Loucy (cell line): ENCODE results near the gene CPD.
"Not testable (repeated sequence)": the region's sequence is repeated elsewhere in the genome, so short reads cannot be mapped to it uniquely, and the experiment has no call there.

ENCODE experiments used
- H2AFZ ChIP-seq: fragments of 200-600 bp; sonication (generic); 2 replicates; pipeline ENCODE4 v1.6.0; 2016; ENCODE audit warnings: antibody characterized with exemption, mild to moderate bottlenecking, low read length, moderate library complexity
- H3F3A ChIP-seq: fragments of 200-600 bp; 2 replicates; pipeline ENCODE4 v1.6.0; 2016; ENCODE audit warnings: antibody characterized with exemption, low read depth, mild to moderate bottlenecking
- H3K27me3 ChIP-seq: fragments of 200-600 bp; sonication (generic); 2 replicates; pipeline ENCODE4 v1.6.1; 2014; ENCODE audit warnings: low read length, mild to moderate bottlenecking; ENCODE audit not compliant: insufficient read depth, poor library complexity, severe bottlenecking
- H3K36me3 ChIP-seq: fragments of 200-600 bp; sonication (generic); 2 replicates; pipeline ENCODE4 v1.6.1; 2016; ENCODE audit warnings: low read length; ENCODE audit not compliant: insufficient read depth
- H3K4me1 ChIP-seq: fragments of 200-600 bp; sonication (generic); 2 replicates; pipeline ENCODE4 v1.5.1; 2014; ENCODE audit warnings: low read length, mild to moderate bottlenecking; ENCODE audit not compliant: insufficient read depth, poor library complexity, severe bottlenecking
- H3K4me2 ChIP-seq: fragments of 200-600 bp; sonication (generic); 2 replicates; pipeline ENCODE4 v1.6.0; 2014; ENCODE audit warnings: antibody characterized with exemption, low read length, low read depth, mild to moderate bottlenecking; ENCODE audit not compliant: poor library complexity, severe bottlenecking
- H3K4me3 ChIP-seq: fragments of 200-600 bp; sonication (generic); 2 replicates; pipeline ENCODE4 v1.5.1; 2014; ENCODE audit warnings: low read length, mild to moderate bottlenecking, mixed read lengths; ENCODE audit not compliant: poor library complexity, severe bottlenecking
- H3K79me2 ChIP-seq: fragments of 200-600 bp; sonication (generic); 2 replicates; pipeline ENCODE4 v1.6.1; 2014; ENCODE audit warnings: low read length; ENCODE audit not compliant: insufficient read depth
- H3K9ac ChIP-seq: fragments of 200-600 bp; sonication (generic); 2 replicates; pipeline ENCODE4 v1.6.0; 2014; ENCODE audit warnings: mild to moderate bottlenecking, low read depth, low read length, moderate library complexity; ENCODE audit not compliant: poor library complexity, severe bottlenecking
- H3K9me2 ChIP-seq: fragments of 200-600 bp; sonication (generic); replicated peaks from 2 replicates; pipeline ENCODE4 v1.6.1; 2016; ENCODE audit warnings: low read depth, low read length, mixed read lengths
- H3K9me3 ChIP-seq: fragments of 200-600 bp; sonication (generic); 2 replicates; pipeline ENCODE4 v1.6.1; 2014; ENCODE audit warnings: mild to moderate bottlenecking, antibody characterized with exemption, low read length, low read depth; ENCODE audit not compliant: insufficient read depth
- H4K20me1 ChIP-seq: fragments of 200-600 bp; sonication (generic); 2 replicates; pipeline ENCODE4 v1.6.0; 2014; ENCODE audit warnings: antibody characterized with exemption, low read length, mild to moderate bottlenecking; ENCODE audit not compliant: insufficient read depth, poor library complexity, severe bottlenecking
- EZH2phosphoT487 ChIP-seq: fragments of 200-600 bp; IDR thresholded peaks from 2 replicates; pipeline ENCODE4 v1.6.1; 2018; ENCODE audit warnings: antibody characterized with exemption, mild to moderate bottlenecking, moderate library complexity, borderline replicate concordance
- TF ChIP-seq, protein P1 (sequence below): fragments of 200-600 bp; sonication (generic); conservative IDR thresholded peaks from 2 replicates; pipeline ENCODE4 v1.5.1; 2014; ENCODE audit warnings: mild to moderate bottlenecking, antibody characterized with exemption, low read length

The CPD gene

DNA sequence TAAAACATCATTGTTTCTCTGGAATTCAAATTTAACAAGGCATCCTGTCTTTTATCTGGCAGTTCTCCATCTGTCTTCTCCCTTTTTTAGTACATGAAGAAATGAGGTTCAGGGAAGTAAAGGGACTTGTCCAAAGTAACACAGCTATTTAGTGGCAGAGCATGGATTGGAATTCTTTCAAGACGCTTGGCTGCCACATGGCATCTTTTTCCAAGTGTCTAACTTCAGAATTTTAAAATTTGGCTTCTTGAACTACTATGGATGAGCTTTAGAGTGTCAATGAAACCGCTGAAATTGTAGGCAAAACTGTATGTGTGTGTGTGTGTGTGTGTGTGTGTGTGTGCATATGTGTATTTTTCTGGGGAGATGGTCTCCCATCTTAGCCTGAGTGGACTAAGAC, 39.6 kb upstream of the CPD start:
- Histone ChIP-seq H3K79me2 (no peaks in the 10 kb centered on the region), H3K4me3 (no peak overlapping the region), H3K9me3 (no peaks in the 10 kb centered on the region), H3K36me3 (no peaks in the 10 kb centered on the region), H3K27me3 (no peaks in the 10 kb centered on the region), H3K4me2 (no peak overlapping the region), H3K9ac (no peak overlapping the region), H3K4me1 (no peaks in the 10 kb centered on the region), H2AFZ (no peak overlapping the region), H3K9me2 (no peaks in the 10 kb centered on the region), H3F3A (no peaks in the 10 kb centered on the region), H4K20me1 (no peaks in the 10 kb centered on the region)
- no peak for TF ChIP-seq EZH2phosphoT487
- TF ChIP-seq, protein P1, sequence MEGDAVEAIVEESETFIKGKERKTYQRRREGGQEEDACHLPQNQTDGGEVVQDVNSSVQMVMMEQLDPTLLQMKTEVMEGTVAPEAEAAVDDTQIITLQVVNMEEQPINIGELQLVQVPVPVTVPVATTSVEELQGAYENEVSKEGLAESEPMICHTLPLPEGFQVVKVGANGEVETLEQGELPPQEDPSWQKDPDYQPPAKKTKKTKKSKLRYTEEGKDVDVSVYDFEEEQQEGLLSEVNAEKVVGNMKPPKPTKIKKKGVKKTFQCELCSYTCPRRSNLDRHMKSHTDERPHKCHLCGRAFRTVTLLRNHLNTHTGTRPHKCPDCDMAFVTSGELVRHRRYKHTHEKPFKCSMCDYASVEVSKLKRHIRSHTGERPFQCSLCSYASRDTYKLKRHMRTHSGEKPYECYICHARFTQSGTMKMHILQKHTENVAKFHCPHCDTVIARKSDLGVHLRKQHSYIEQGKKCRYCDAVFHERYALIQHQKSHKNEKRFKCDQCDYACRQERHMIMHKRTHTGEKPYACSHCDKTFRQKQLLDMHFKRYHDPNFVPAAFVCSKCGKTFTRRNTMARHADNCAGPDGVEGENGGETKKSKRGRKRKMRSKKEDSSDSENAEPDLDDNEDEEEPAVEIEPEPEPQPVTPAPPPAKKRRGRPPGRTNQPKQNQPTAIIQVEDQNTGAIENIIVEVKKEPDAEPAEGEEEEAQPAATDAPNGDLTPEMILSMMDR: no peak

DNA sequence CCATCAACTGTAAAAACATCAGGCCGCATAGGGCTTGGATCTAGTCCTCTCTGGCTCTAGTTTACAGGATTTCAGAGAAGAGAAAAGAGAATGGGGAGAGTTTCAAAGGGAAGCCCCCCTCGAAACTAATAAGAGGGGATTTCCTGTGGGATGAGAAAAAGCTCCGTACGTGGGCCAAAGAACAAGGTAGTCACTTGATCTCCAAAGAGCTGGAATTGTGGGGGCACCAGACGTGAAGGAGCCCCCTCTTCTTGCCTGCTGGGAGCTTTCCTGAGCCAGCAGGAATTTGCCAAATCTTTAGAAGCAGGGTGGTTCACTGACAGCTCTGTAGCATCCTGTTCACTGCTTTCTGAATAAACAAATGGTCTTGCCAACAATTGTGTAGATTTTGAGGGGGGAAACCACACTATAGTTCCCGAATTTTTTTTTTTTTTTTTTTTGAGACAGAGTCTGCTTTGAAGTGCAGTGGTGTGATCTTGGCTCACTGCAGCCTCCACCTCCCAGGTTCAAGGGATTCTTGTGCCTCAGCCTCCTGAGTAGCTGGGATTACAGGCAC, 37.8 kb upstream of the CPD start:
- Histone ChIP-seq H3K27me3 (no peaks in the 10 kb centered on the region), H3K36me3 (no peaks in the 10 kb centered on the region), H3K9me3 (no peaks in the 10 kb centered on the region), H3K4me3 (no peak overlapping the region), H4K20me1 (no peaks in the 10 kb centered on the region), H3K4me2 (no peak overlapping the region), H3F3A (no peaks in the 10 kb centered on the region), H3K4me1 (no peaks in the 10 kb centered on the region), H3K9me2 (no peaks in the 10 kb centered on the region), H3K9ac (no peak overlapping the region), H2AFZ (peak overlapping the region; percentile 56; the same call in 1 of the 2 replicates), H3K79me2 (no peaks in the 10 kb centered on the region)
- no peak for TF ChIP-seq EZH2phosphoT487
- TF ChIP-seq, protein P1: no peak

DNA sequence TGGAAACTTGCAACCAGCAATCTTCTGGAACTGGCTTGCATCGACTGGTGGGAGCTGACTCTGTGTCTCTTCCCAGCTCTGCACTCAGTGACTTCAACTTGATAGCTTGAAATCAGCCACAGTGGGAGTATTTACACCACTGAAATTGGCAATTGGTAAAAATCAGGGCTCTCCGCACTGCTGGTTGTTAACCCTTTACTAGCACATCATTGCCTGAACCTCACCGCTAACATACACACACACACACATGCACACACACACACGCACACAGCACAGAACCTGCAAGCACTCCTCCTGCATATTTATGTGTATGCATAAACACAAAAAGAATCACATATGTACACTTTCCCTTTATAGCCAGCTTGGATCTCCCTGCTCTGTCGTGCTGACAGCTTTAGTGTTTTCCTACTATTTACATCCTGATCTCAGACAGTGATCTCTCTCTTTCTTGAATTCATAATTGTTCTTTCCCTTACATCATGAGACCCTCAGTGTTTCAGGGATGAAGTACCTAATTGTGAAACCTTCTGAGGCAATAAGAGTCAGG, 37.0 kb upstream of the CPD start:
- Histone ChIP-seq H3K9me3 (no peaks in the 10 kb centered on the region), H3K4me2 (no peak overlapping the region), H2AFZ (no peak overlapping the region), H3K79me2 (no peaks in the 10 kb centered on the region), H4K20me1 (no peaks in the 10 kb centered on the region), H3K4me3 (no peak overlapping the region), H3K9me2 (no peaks in the 10 kb centered on the region), H3F3A (no peaks in the 10 kb centered on the region), H3K36me3 (no peaks in the 10 kb centered on the region), H3K9ac (no peak overlapping the region), H3K27me3 (no peaks in the 10 kb centered on the region), H3K4me1 (no peaks in the 10 kb centered on the region)
- no peak for TF ChIP-seq EZH2phosphoT487
- TF ChIP-seq, protein P1: no peak

DNA sequence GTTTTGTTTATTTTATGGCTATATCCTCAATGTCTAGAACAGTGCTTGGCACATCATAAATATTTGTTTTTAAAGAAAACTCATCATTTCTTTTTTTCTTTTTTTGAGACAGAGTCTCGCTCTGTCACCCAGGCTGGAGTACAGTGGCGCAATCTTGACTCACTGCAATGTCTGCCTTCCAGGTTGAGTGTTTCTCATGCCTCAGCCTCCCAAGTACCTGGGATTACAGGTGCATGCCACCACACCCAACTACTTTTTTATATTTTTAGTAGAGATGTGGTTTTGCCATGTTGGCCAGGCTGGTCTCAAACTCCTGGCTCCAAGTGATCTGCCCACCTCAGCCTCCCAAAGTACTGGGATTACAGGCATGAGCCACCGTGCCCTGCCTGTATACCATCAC, 35.5 kb upstream of the CPD start:
- H2AFZ ChIP-seq: not testable (repeated sequence)

More for the DNA sequence above, 35.5 kb upstream of the CPD start:
- not testable (repeated sequence) for H3K4me2 ChIP-seq, H3K9me2 ChIP-seq, H4K20me1 ChIP-seq, H3K27me3 ChIP-seq, H3K9me3 ChIP-seq, H3K79me2 ChIP-seq, H3F3A ChIP-seq, H3K4me1 ChIP-seq, H3K4me3 ChIP-seq, H3K36me3 ChIP-seq, H3K9ac ChIP-seq
